Stimulated activated CD4-positive, alpha-beta T cell treated with anti-CD3 and anti-CD28 coated beads, TNF-alpha, amount 100 ng/mL, for 24 hours (primary cell): ENCODE measurements around the gene CLPX.
A peak's percentile ranks its signal among the peaks of the same experiment; 100 is the strongest.
"Not testable (repeated sequence)": the region's sequence is repeated elsewhere in the genome, so short reads cannot be mapped to it uniquely, and the experiment has no call there.

Experiments used
- DNase-seq, 3 experiments: peaks; one replicate each; pipeline ENCODE4 v3.0.0-alpha.2; 2020; ENCODE audit warnings: low read depth in 3 of 3

Gene CLPX

GRCh38 chr15:65172531-65172930 is 12.6 kb downstream of the CLPX start:
- DNase-seq = no peak

DNA sequence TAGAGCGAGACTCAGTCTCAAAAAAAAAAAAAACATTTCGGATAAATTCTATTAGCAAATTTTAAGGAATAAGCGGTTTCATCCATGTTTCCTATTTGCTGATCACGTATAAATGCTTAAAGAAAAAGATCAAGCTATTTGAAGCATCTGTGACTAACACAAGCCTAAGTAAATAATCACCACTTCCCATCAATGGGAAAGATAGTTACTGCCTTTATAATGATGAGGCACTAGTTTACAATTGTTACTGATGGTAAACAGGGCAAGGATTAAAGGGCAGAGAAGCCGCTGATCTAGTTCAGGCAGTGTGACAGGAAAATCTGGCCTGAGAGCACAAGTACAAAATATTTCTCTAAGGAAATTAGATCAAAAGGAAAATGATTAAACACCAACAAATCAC is 13.7 kb downstream of the CLPX start:
- no peak for DNase-seq

GRCh38 chr15:65165875-65166274 is 19.3 kb downstream of the CLPX start:
- no peak for DNase-seq

- no peak for DNase-seq
These were observed 21.0 kb downstream of the CLPX start for GRCh38 chr15:65164139-65164538.

- no peak for DNase-seq
These were observed 22.1 kb downstream of the CLPX start for GRCh38 chr15:65163041-65163440.

DNA sequence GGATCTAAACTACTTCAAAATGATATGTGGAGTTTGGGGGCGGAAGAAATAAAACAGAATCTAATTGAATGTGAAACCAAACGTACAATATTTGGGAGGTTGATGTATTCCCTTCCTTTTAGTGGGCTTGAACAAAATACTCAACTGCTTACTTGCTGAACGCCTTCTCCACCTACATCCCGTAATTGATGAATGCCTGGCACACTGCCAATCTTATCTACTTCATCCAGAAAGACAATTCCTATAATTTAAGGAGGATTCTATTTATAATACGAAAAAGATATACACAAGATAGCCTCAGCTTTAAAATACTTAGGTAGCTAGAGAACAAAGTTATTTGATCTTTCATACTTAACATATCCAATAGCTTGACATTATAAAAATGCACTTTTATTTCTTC is 28.4 kb downstream of the CLPX start:
- no peak for DNase-seq

- no peak for DNase-seq
These were observed 30.4 kb downstream of the CLPX start for GRCh38 chr15:65154720-65155119.

GRCh38 chr15:65147902-65148301 is 37.2 kb downstream of the CLPX start:
- no peak for DNase-seq

DNA sequence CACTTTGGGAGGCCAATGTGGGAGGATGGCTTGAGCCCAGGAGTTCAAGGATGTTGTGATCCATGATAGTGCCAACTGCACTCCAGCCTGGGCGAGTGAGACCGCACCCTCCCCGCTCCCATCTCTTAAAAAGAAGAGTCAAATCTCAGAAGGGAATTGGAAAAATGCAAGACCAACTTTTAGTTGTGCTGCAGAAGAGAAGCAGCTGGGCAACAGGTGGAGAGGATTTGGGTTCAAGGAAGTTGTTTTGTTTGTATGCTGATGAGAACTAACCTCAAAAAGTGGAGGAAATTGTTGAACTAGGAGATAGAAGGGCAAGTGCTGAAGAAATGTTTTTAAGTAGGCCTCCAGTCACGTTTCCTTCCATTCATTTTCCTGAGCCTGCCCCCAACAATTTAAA is 38.7 kb downstream of the CLPX start:
- DNase-seq = no peak

DNA sequence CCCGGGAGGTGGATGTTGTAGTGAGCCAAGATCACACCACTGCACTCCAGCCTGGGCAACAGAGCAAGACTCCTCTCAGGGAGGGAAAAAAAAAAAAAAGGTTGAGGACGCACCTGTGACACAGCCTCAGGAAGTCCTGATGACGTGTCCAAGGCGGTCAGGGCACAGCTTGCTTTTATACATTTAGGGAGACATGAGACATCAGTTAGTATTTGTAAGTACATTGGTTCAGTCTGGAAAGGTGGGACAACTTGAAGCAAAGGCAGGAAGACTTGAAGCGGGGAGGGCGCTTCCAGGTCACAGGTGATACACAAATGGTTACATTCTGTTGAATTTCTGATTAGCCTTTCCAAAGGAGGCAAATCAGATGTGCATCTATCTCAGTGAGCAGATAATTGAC is 46.5 kb downstream of the CLPX start:
- DNase-seq = not testable (repeated sequence)

DNA sequence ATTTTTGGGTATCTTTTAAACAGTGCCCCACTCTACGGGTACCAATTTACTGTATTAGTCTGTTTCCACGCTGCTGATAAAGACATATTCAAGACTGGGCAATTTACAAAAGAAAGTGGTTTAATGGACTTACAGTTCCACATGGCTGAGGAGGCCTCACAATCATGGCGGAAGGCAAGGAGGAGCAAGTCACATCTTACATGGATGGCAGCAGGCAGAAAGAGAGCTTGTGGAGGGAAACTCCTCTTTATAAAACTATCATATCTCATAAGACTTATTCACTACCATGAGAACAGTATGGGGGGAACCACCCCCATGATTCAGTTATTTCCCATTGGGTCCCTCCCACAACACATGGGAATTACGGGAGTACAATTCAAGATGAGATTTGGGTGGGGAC is 47.2 kb downstream of the CLPX start:
- not testable (repeated sequence) for DNase-seq

GRCh38 chr15:65137089-65137488 is 48.1 kb downstream of the CLPX start:
- DNase-seq = not testable (repeated sequence)

- DNase-seq = no peak
These were observed 50.6 kb downstream of the CLPX start for GRCh38 chr15:65134538-65134937.

DNA sequence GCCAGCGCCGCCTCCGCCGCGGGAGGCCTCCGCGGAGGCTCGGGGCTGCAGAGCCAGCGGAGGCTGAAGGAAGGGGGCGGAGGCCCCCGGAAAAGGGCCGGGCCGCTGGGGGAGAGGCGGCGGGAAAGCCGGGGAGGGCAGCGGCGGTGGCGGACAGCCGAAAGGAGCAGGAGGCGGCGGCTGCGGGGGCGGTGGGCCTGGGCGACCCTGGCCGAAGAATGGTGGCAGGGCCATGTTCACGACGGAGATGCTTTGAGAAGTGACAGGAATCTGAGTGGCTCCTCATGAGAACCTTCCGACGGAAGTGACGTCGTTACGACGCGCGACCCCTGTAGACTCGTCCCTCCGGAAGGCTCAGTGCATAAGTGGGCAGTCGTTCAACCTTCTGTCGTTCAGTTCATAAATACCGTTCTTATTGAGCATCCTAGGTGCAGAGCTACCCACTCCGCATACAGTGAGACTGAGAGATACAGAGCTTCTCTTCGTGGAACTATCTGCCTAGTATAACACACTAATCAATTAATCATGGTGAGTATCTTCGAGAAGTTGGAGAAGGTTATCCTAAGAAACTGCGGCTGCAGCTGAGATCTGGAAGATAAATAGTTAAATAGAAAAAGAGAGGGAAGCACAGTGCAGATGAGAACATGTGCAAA is 51.5 kb downstream of the CLPX start, which contains the start of gene PDCD7:
TSS of gene PDCD7 (minus strand) at position 261 of the 653 bp plus-strand sequence. CDS start at position 234, 27 bp downstream.
- peak; percentile 64 to 81 (median 74) for DNase-seq

GRCh38 chr15:65132878-65133547 is 52.1 kb downstream of the CLPX start:
- DNase-seq = peak in 1 of 3 experiments; percentile 13

DNA sequence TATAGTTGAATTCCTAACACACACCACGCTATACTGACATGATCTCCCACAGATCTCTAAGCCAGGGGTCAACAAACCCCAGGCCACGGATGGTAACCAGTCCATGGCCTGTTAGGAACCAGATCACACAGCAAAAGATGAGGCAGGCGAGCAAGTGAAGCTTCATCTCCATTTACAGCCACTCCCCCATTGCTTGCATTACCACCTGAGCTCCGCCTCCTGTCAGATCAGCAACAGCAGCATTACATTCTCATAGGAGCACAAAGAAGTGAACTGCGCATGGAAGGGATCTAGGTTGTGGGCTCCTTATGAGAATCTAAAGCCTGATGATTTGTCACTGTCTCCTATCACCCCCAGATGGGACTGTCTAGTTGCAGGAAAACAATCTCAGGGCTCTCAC is 54.2 kb downstream of the CLPX start:
- DNase-seq = no peak

DNA sequence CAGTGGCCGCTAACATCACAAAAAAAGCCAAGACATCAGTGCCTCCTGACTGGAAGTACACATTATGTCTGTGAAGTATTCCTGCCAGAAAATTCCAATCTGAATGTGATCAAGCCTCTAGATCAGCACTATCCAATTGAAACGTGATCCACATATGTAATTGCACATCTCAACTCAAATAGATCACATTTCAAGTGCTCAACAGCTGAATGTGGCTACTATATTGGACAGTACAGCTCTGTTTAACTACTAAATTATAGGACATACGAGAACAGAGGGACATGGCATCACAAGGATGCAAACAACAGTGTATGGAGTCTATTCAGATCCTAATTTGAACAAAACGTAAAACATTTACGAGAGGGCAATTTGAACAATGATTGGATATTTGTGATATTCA is 69.6 kb downstream of the CLPX start:
- no peak for DNase-seq

- no peak for DNase-seq
These were observed 70.1 kb downstream of the CLPX start, which contains the start of gene UBAP1L for GRCh38 chr15:65115086-65115485. UBAP1L (minus strand) TSS chr15:65115200; CDS start chr15:65106215, 8,985 bp downstream.

DNA sequence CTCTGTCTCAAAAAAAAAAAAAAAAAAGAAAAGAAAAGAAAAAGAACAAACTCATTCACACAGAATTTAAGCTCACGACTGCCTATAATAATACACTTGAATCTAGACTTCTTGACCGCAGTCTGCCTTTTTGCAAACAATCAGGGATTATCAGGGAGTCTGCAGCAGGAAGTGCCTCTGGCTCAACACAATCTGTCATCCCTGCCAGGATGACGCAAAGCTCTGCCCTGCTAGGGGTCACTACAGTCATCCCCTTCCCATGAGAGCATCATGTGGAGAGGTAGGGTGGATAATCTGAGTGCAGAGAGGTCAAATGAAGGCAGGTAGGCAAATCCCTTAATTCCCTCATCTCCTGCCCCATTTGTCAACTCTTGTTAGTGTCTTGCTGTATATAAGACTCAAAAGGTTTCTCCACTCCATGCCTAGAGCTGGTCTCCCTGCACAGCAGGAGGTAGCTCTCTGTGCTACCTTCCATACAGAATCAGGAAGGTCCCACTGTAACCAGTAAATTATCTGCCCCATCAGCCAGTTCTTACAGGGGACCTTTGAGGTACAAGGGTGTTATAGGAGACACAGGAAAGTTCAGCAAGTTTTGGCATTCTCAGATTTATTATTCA is 74.4 kb downstream of the CLPX start:
- DNase-seq = no peak

DNA sequence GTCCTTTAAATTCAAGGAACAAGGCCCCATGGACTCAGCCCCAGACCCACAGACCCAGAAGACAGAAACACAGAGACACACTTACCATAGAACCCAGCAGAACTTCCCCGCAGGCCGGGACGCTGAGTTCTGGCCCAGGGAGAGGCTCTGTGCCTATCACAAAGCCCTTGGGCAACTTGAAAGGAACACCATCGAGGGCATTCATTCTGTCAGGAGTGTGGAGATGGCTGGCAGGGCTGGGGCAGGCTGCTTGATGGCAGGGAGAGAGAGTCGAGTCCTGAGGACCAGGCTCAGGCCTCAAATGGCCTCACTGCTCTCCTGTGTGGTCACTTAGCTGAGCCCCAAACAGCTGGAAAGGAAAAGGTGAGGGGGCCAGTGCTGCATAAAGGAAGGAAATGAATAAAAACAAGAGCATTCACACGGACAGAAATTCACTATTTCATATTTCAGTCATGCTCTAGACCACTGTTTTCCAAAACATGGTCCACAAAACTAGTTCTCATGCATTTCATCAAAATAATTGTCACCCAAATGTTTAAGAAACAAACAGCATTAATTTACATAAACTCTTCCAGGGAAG is 79.0 kb downstream of the CLPX start:
- no peak for DNase-seq

DNA sequence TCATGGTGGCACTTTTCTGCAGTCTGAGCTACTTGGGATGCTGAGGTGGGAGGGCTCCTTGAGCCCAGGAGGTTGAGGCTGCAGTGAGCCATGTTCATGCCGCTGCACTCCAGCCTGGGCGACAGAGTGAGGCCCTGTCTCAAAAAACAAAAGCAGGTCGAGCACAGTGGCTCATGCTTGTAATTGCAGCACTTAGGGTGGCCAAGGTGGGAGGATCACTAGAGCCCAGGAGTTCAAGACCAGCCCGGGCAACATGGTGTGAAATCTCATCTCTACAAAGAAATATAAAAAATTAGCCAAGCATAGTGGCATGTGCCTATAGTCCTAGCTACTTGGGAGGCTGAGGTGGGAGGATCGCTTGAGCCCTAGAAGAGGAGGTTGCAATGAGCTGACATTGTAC is 80.1 kb downstream of the CLPX start:
- DNase-seq = no peak

- DNase-seq = no peak
These were observed 82.2 kb downstream of the CLPX start for GRCh38 chr15:65102912-65103311.
